Measurements from ENCODE around the gene ATP4B. TPM values are rescaled to one million over a fixed set of nuclear protein-coding genes. Genes with fewer than 3 reads are reported as not detected.

The ATP4B gene
- total RNA-seq, 1 experiment from 2014 or later, result not detected

DNA sequence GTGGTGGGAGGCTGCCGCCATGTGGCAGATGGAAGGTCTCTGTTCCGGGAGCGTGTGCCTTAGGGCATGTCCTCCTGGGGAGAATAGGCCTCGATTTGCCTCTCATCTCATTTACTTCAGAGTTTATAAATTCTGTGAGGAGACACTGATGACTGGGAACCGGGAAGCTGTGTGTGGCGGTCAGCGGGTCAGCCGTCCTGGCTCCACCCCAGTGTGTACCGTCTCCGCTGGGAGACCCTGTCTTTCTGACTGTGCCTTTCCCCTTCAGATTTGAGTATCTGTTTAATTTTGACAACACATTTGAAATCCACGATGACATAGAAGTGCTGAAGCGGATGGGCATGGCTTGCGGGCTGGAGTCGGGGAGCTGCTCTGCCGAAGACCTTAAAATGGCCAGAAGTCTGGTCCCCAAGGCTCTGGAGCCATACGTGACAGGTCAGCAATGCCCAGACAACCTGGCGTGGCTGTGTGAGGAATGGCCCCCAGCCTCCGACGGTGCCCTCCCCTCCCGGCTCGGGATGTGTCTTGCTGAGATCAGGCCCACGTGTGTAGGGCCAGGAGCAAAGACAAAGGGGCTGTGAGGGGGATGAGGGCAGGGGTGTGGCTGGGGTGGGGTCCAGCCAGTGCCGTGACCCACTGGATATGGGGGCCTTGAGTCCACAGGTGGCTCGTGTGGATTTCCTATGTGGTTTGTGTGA lies 21.6 kb downstream of the ATP4B start:
- intact Hi-C loops (cut with micrococcal nuclease; ENCODE audit: unreplicated experiment), result no loop called here
- no peak overlapping the region for H3K4me3 ChIP-seq (ENCODE audit: low read depth in 2 of 2, low read length in 2 of 2)
- no peak overlapping the region for H3K27ac ChIP-seq (ENCODE audit: low read length)
- no peaks in the 10 kb centered on the region for H3K9me3 ChIP-seq (ENCODE audit: control insufficient read depth, insufficient read depth, low read depth, low read length)
- H3K36me3 ChIP-seq (ENCODE audit: control insufficient read depth, insufficient read depth, low read length), result peaks cover 6% of the 10 kb centered on the region; the same call in 1 of the 2 replicates
- in situ Hi-C loops (cut with HindIII; ENCODE audit: low pct_unique_long_range_greater_than_20kb, low sequenced_read_pairs), result no loop called here
- TF ChIP-seq POLR2AphosphoS5 (IDR thresholded peaks at IDR 0.05; ENCODE audit: low read depth, low read length), result no peak
- TF ChIP-seq, protein P1, sequence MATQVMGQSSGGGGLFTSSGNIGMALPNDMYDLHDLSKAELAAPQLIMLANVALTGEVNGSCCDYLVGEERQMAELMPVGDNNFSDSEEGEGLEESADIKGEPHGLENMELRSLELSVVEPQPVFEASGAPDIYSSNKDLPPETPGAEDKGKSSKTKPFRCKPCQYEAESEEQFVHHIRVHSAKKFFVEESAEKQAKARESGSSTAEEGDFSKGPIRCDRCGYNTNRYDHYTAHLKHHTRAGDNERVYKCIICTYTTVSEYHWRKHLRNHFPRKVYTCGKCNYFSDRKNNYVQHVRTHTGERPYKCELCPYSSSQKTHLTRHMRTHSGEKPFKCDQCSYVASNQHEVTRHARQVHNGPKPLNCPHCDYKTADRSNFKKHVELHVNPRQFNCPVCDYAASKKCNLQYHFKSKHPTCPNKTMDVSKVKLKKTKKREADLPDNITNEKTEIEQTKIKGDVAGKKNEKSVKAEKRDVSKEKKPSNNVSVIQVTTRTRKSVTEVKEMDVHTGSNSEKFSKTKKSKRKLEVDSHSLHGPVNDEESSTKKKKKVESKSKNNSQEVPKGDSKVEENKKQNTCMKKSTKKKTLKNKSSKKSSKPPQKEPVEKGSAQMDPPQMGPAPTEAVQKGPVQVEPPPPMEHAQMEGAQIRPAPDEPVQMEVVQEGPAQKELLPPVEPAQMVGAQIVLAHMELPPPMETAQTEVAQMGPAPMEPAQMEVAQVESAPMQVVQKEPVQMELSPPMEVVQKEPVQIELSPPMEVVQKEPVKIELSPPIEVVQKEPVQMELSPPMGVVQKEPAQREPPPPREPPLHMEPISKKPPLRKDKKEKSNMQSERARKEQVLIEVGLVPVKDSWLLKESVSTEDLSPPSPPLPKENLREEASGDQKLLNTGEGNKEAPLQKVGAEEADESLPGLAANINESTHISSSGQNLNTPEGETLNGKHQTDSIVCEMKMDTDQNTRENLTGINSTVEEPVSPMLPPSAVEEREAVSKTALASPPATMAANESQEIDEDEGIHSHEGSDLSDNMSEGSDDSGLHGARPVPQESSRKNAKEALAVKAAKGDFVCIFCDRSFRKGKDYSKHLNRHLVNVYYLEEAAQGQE (IDR thresholded peaks at IDR 0.05; ENCODE audit: insufficient read depth in 1 of 2, low read depth in 2 of 2, low read length in 1 of 2), result no peak
- TF ChIP-seq TCF7L2 (IDR thresholded peaks at IDR 0.05; ENCODE audit: low read depth, low read length), result no peak
- TF ChIP-seq SIN3A (IDR thresholded peaks at IDR 0.05; ENCODE audit: borderline replicate concordance, insufficient read depth, low read depth, low read length), result no peak
- TF ChIP-seq, protein P2, sequence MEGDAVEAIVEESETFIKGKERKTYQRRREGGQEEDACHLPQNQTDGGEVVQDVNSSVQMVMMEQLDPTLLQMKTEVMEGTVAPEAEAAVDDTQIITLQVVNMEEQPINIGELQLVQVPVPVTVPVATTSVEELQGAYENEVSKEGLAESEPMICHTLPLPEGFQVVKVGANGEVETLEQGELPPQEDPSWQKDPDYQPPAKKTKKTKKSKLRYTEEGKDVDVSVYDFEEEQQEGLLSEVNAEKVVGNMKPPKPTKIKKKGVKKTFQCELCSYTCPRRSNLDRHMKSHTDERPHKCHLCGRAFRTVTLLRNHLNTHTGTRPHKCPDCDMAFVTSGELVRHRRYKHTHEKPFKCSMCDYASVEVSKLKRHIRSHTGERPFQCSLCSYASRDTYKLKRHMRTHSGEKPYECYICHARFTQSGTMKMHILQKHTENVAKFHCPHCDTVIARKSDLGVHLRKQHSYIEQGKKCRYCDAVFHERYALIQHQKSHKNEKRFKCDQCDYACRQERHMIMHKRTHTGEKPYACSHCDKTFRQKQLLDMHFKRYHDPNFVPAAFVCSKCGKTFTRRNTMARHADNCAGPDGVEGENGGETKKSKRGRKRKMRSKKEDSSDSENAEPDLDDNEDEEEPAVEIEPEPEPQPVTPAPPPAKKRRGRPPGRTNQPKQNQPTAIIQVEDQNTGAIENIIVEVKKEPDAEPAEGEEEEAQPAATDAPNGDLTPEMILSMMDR (IDR thresholded peaks at IDR 0.05), result no peak
- DNase-seq (ENCODE audit: low read depth, low spot score), result no peak
- no peak for ATAC-seq
- BruUV-seq (replicated peaks), result no TSS peak
- H3K27me3 ChIP-seq (ENCODE audit: control insufficient read depth, insufficient read depth, low read length), result no peaks in the 10 kb centered on the region
- no peaks in the 10 kb centered on the region for H3K4me1 ChIP-seq (ENCODE audit: control insufficient read depth, insufficient read depth, low read length)
- CTCF ChIA-PET, result no interaction called here
- POLR2A ChIA-PET, result no interaction called here

- H3K4me1 ChIP-seq (ENCODE audit: control insufficient read depth, insufficient read depth, low read length), result no peaks in the 10 kb centered on the region
- BruUV-seq (replicated peaks), result no TSS peak
- H3K9me3 ChIP-seq (ENCODE audit: control insufficient read depth, insufficient read depth, low read depth, low read length), result no peaks in the 10 kb centered on the region
- no peak overlapping the region for H3K4me3 ChIP-seq (ENCODE audit: low read depth in 2 of 2, low read length in 2 of 2)
- ATAC-seq, result no peak
- intact Hi-C loops (cut with micrococcal nuclease; ENCODE audit: unreplicated experiment), result no loop called here
- in situ Hi-C loops (cut with HindIII; ENCODE audit: low pct_unique_long_range_greater_than_20kb, low sequenced_read_pairs), result no loop called here
- TF ChIP-seq POLR2AphosphoS5 (IDR thresholded peaks at IDR 0.05; ENCODE audit: low read depth, low read length), result no peak
- H3K36me3 ChIP-seq (ENCODE audit: control insufficient read depth, insufficient read depth, low read length), result peaks cover 6% of the 10 kb centered on the region; the same call in 1 of the 2 replicates
- DNase-seq (ENCODE audit: low read depth, low spot score), result no peak
- ChIA-PET CTCF (no interaction called here), POLR2A (no interaction called here)
- no peaks in the 10 kb centered on the region for H3K27me3 ChIP-seq (ENCODE audit: control insufficient read depth, insufficient read depth, low read length)
- H3K27ac ChIP-seq (ENCODE audit: low read length), result no peak overlapping the region
Measured at GRCh38 chr13:113635709-113636108, 22.3 kb downstream of the ATP4B start.

DNA sequence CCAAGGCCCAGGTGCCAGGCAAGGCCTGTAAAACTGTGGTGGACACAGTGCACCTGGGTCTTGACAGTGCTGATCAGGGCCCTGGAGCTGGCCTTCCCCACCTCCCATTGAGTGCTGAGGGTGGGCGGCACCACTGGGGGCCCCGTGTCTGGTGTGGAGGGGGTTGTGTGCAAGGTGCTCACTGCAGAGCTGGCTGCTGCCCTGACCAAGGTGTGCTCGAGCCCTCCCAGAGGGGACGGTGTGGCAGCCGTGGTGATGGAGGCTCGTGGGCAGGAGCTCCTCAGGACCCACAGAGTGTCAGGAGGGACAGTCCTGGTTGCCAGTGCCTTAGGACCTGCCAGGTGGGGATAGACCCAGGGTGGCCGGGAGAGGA lies 23.0 kb downstream of the ATP4B start:
- ChIA-PET CTCF (no interaction called here), POLR2A (no interaction called here)
- no peaks in the 10 kb centered on the region for H3K9me3 ChIP-seq (ENCODE audit: control insufficient read depth, insufficient read depth, low read depth, low read length)
- no peaks in the 10 kb centered on the region for H3K27me3 ChIP-seq (ENCODE audit: control insufficient read depth, insufficient read depth, low read length)
- intact Hi-C loops (cut with micrococcal nuclease; ENCODE audit: unreplicated experiment) (no loop called here), in situ Hi-C loops (cut with HindIII; ENCODE audit: low pct_unique_long_range_greater_than_20kb, low sequenced_read_pairs) (no loop called here)
- no peak overlapping the region for H3K27ac ChIP-seq (ENCODE audit: low read length)
- ATAC-seq (no peak), DNase-seq (ENCODE audit: low read depth, low spot score) (no peak)
- no peak overlapping the region for H3K4me3 ChIP-seq (ENCODE audit: low read depth in 2 of 2, low read length in 2 of 2)
- H3K4me1 ChIP-seq (ENCODE audit: control insufficient read depth, insufficient read depth, low read length), result no peaks in the 10 kb centered on the region
- no TSS peak for BruUV-seq (replicated peaks)
- TF ChIP-seq, protein P1 (IDR thresholded peaks at IDR 0.05; ENCODE audit: insufficient read depth in 1 of 2, low read depth in 2 of 2, low read length in 1 of 2), result no peak
- TF ChIP-seq TCF7L2 (IDR thresholded peaks at IDR 0.05; ENCODE audit: low read depth, low read length) (no peak), POLR2AphosphoS5 (IDR thresholded peaks at IDR 0.05; ENCODE audit: low read depth, low read length) (no peak), SIN3A (IDR thresholded peaks at IDR 0.05; ENCODE audit: borderline replicate concordance, insufficient read depth, low read depth, low read length) (no peak)
- TF ChIP-seq, protein P2 (IDR thresholded peaks at IDR 0.05), result no peak
- peaks cover 3% of the 10 kb centered on the region; the same call in 1 of the 2 replicates for H3K36me3 ChIP-seq (ENCODE audit: control insufficient read depth, insufficient read depth, low read length)
